HG02884 (cell line): Measurements from ENCODE around the gene ANTXR2.
A peak's percentile ranks its signal among the peaks of the same experiment; 100 is the strongest.
"Not testable (repeated sequence)": the region's sequence is repeated elsewhere in the genome, so short reads cannot be mapped to it uniquely, and the experiment has no call there.

ENCODE experiments used
- ATAC-seq: cut with Tn5 transposase; IDR thresholded peaks from one replicate; pipeline ENCODE4 v1.9.1; 2021; ENCODE audit warnings: mild to moderate bottlenecking, moderate library complexity; ENCODE audit not compliant: unreplicated experiment

ANTXR2 gene

GRCh38 chr4:80029364-80029763 is 43.7 kb downstream of the ANTXR2 start:
- no peak for ATAC-seq

- no peak for ATAC-seq
These were observed 45.4 kb downstream of the ANTXR2 start for GRCh38 chr4:80027611-80028010.

- no peak for ATAC-seq
These were observed 46.9 kb downstream of the ANTXR2 start for GRCh38 chr4:80026100-80026499.

- no peak for ATAC-seq
These were observed 48.7 kb downstream of the ANTXR2 start for GRCh38 chr4:80024335-80024734.

- ATAC-seq, result no peak
These were observed 50.7 kb downstream of the ANTXR2 start for GRCh38 chr4:80022282-80022681.

- peak; percentile 84 for ATAC-seq
These were observed 55.7 kb downstream of the ANTXR2 start for GRCh38 chr4:80017125-80017854.

- ATAC-seq, result no peak
These were observed 56.5 kb downstream of the ANTXR2 start for GRCh38 chr4:80016506-80016905.

- ATAC-seq, result no peak
These were observed 57.4 kb downstream of the ANTXR2 start for GRCh38 chr4:80015407-80016189.

- no peak for ATAC-seq
These were observed 58.5 kb downstream of the ANTXR2 start for GRCh38 chr4:80014531-80014930.

GRCh38 chr4:80012291-80012690 is 60.7 kb downstream of the ANTXR2 start:
- no peak for ATAC-seq

GRCh38 chr4:80011636-80012236 is 61.3 kb downstream of the ANTXR2 start:
- ATAC-seq, result no peak

GRCh38 chr4:80010316-80010715 is 62.7 kb downstream of the ANTXR2 start:
- ATAC-seq, result no peak

GRCh38 chr4:80009806-80010205 is 63.2 kb downstream of the ANTXR2 start:
- ATAC-seq, result no peak

GRCh38 chr4:80008971-80009370 is 64.1 kb downstream of the ANTXR2 start:
- no peak for ATAC-seq

GRCh38 chr4:80008351-80008750 is 64.7 kb downstream of the ANTXR2 start:
- ATAC-seq, result no peak

- ATAC-seq, result peak; percentile 74
These were observed 65.3 kb downstream of the ANTXR2 start for GRCh38 chr4:80007745-80008149.

- ATAC-seq, result no peak
These were observed 65.9 kb downstream of the ANTXR2 start for GRCh38 chr4:80006935-80007744.

GRCh38 chr4:80005863-80006262 is 67.2 kb downstream of the ANTXR2 start:
- ATAC-seq, result no peak

- no peak for ATAC-seq
These were observed 68.7 kb downstream of the ANTXR2 start for GRCh38 chr4:80004319-80004718.

- ATAC-seq, result not testable (repeated sequence)
These were observed 70.5 kb downstream of the ANTXR2 start for GRCh38 chr4:80002559-80002958.

GRCh38 chr4:79999048-79999447 is 74.0 kb downstream of the ANTXR2 start:
- not testable (repeated sequence) for ATAC-seq
